ENCODE data around the gene MACF1. TPM values are rescaled to one million over a fixed set of nuclear protein-coding genes. Genes with fewer than 3 reads are reported as not detected.

Gene MACF1
- total RNA-seq, 1 donor, result 284 TPM

GRCh38 chr1:39415553-39415952 is 211.1 kb downstream of the MACF1 start:
- H3K4me3 ChIP-seq (ENCODE audit: low read depth, low read length), result no peak overlapping the region
- TF ChIP-seq, protein P1, sequence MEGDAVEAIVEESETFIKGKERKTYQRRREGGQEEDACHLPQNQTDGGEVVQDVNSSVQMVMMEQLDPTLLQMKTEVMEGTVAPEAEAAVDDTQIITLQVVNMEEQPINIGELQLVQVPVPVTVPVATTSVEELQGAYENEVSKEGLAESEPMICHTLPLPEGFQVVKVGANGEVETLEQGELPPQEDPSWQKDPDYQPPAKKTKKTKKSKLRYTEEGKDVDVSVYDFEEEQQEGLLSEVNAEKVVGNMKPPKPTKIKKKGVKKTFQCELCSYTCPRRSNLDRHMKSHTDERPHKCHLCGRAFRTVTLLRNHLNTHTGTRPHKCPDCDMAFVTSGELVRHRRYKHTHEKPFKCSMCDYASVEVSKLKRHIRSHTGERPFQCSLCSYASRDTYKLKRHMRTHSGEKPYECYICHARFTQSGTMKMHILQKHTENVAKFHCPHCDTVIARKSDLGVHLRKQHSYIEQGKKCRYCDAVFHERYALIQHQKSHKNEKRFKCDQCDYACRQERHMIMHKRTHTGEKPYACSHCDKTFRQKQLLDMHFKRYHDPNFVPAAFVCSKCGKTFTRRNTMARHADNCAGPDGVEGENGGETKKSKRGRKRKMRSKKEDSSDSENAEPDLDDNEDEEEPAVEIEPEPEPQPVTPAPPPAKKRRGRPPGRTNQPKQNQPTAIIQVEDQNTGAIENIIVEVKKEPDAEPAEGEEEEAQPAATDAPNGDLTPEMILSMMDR (IDR thresholded peaks at IDR 0.05; ENCODE audit: insufficient read depth, low read length), result no peak
- DNase-seq (ENCODE audit: low read depth), result no peak

- no peak overlapping the region for H3K4me3 ChIP-seq (ENCODE audit: low read depth, low read length)
- DNase-seq (ENCODE audit: low read depth), result no peak
- TF ChIP-seq, protein P1 (IDR thresholded peaks at IDR 0.05; ENCODE audit: insufficient read depth, low read length), result no peak
Measured at GRCh38 chr1:39416609-39417008, 212.1 kb downstream of the MACF1 start.

GRCh38 chr1:39418236-39418635 is 213.7 kb downstream of the MACF1 start:
- no peak overlapping the region for H3K4me3 ChIP-seq (ENCODE audit: low read depth, low read length)
- no peak for DNase-seq (ENCODE audit: low read depth)
- TF ChIP-seq, protein P1 (IDR thresholded peaks at IDR 0.05; ENCODE audit: insufficient read depth, low read length), result no peak

- no peak overlapping the region for H3K4me3 ChIP-seq (ENCODE audit: low read depth, low read length)
- TF ChIP-seq, protein P1 (IDR thresholded peaks at IDR 0.05; ENCODE audit: insufficient read depth, low read length), result no peak
- DNase-seq (ENCODE audit: low read depth), result no peak
Measured at GRCh38 chr1:39420493-39420892, 216.0 kb downstream of the MACF1 start.

GRCh38 chr1:39422614-39423013 is 218.1 kb downstream of the MACF1 start:
- TF ChIP-seq, protein P1 (IDR thresholded peaks at IDR 0.05; ENCODE audit: insufficient read depth, low read length), result no peak
- H3K4me3 ChIP-seq (ENCODE audit: low read depth, low read length), result no peak overlapping the region
- no peak for DNase-seq (ENCODE audit: low read depth)

GRCh38 chr1:39425151-39425550 is 220.7 kb downstream of the MACF1 start:
- TF ChIP-seq, protein P1 (IDR thresholded peaks at IDR 0.05; ENCODE audit: insufficient read depth, low read length), result no peak
- no peak overlapping the region for H3K4me3 ChIP-seq (ENCODE audit: low read depth, low read length)
- no peak for DNase-seq (ENCODE audit: low read depth)

DNA sequence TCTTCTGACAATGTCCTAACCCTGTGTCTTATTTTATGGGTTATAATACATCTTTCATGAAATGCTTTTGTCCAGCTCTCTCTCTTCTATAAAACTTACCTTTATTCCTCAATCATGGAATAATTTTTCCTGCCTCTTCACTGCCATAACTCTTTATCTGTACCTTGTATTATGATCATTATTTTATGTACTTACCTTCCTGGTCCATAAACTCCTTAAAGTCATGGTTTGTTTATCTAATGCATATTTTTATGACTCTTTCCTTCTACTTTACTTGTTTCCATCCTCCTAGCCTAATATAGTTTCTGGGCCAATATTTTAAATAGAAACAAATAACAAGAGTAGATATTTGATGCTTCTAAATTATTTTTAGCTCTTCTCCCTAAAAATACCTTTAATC is 221.1 kb downstream of the MACF1 start:
- TF ChIP-seq, protein P1 (IDR thresholded peaks at IDR 0.05; ENCODE audit: insufficient read depth, low read length), result no peak
- H3K4me3 ChIP-seq (ENCODE audit: low read depth, low read length), result no peak overlapping the region
- no peak for DNase-seq (ENCODE audit: low read depth)

Measured in fibroblast of the aortic adventitia (primary cell).